Osteoblast (primary cell): ENCODE data around the gene DPF3. TPM values are rescaled to one million over a fixed set of nuclear protein-coding genes. Genes with fewer than 3 reads are reported as not detected.

Experiments
- DNase-seq: peaks from one replicate; pipeline ENCODE4 v3.0.0; 2011; ENCODE audit warnings: low spot score, mixed read lengths; ENCODE audit not compliant: insufficient read length; ENCODE audit errors: missing footprints
- H2AFZ ChIP-seq: 2 replicates; pipeline ENCODE4 v1.6.0; 2011; ENCODE audit warnings: mild to moderate bottlenecking, low read length
- H3K27ac ChIP-seq: 2 replicates; pipeline ENCODE4 v1.5.1; 2011; ENCODE audit warnings: mild to moderate bottlenecking, low read depth, low read length, moderate library complexity
- H3K27me3 ChIP-seq: 2 replicates; pipeline ENCODE4 v1.6.0; 2012; ENCODE audit warnings: mild to moderate bottlenecking, control low read depth, inconsistent platforms, low read length, moderate library complexity; ENCODE audit not compliant: insufficient read depth
- H3K36me3 ChIP-seq: 2 replicates; pipeline ENCODE4 v1.5.1; 2011; ENCODE audit warnings: mild to moderate bottlenecking, low read length, control low read depth, moderate library complexity; ENCODE audit not compliant: insufficient read depth
- H3K4me1 ChIP-seq: 2 replicates; pipeline ENCODE4 v1.5.1; 2011; ENCODE audit warnings: mild to moderate bottlenecking, low read length, control low read depth, moderate library complexity; ENCODE audit not compliant: insufficient read depth
- H3K4me2 ChIP-seq: 2 replicates; pipeline ENCODE4 v1.6.0; 2011; ENCODE audit warnings: mild to moderate bottlenecking, low read length; ENCODE audit not compliant: insufficient read depth
- H3K4me3 ChIP-seq: fragments of 200-600 bp; sonication (generic); 3 replicates; pipeline ENCODE4 v1.5.1; 2012; ENCODE audit warnings: mild to moderate bottlenecking, low read length, inconsistent platforms; ENCODE audit not compliant: insufficient read depth
- H3K79me2 ChIP-seq: 2 replicates; pipeline ENCODE4 v1.6.0; 2012; ENCODE audit warnings: mild to moderate bottlenecking, low read length, control low read depth, inconsistent platforms; ENCODE audit not compliant: insufficient read depth
- H3K9me3 ChIP-seq: 2 replicates; pipeline ENCODE4 v1.5.1; 2011; ENCODE audit warnings: low read depth, low read length, control low read depth
- H4K20me1 ChIP-seq: 2 replicates; pipeline ENCODE4 v1.6.0; 2012; ENCODE audit warnings: mild to moderate bottlenecking, low read length, control low read depth; ENCODE audit not compliant: insufficient read depth
- total RNA-seq: library from RNA; depleted of rRNA; stranded (reverse); fragments of >200 nt; gene quantifications from 2 replicates; pipeline ENCODE4 v1.2.3, GENCODE V29; 2012
- TF ChIP-seq, protein P1 (sequence below): IDR thresholded peaks from 2 replicates; pipeline ENCODE4 v1.5.1; 2011; ENCODE audit warnings: mild to moderate bottlenecking, low read depth, low read length, moderate library complexity; ENCODE audit errors: extremely low read depth

The DPF3 gene
- total RNA-seq, 1 donor = 1.8 TPM

DNA sequence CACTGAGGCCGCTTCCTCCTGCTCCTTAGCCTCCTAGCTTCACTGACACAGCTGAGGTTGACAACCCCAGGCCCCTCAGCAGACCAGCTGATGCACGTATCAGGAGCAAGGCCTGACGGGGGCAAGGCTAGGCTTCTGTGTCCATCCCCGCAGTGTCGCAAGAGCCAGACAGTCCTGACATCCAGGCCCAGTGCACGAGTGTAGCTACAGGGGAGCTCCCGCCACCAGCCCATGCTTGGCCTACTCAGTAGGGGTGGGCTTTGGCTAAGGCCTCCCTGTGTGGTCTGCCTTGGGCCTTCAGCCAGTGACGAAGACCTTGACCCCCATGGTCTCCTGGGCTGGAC, 179.1 kb downstream of the DPF3 start:
- no peak overlapping the region for H3K27ac ChIP-seq
- no peaks in the 10 kb centered on the region for H3K36me3 ChIP-seq
- no peak overlapping the region for H2AFZ ChIP-seq
- H4K20me1 ChIP-seq = no peaks in the 10 kb centered on the region
- H3K9me3 ChIP-seq = no peaks in the 10 kb centered on the region
- no peaks in the 10 kb centered on the region for H3K27me3 ChIP-seq
- TF ChIP-seq, protein P1, sequence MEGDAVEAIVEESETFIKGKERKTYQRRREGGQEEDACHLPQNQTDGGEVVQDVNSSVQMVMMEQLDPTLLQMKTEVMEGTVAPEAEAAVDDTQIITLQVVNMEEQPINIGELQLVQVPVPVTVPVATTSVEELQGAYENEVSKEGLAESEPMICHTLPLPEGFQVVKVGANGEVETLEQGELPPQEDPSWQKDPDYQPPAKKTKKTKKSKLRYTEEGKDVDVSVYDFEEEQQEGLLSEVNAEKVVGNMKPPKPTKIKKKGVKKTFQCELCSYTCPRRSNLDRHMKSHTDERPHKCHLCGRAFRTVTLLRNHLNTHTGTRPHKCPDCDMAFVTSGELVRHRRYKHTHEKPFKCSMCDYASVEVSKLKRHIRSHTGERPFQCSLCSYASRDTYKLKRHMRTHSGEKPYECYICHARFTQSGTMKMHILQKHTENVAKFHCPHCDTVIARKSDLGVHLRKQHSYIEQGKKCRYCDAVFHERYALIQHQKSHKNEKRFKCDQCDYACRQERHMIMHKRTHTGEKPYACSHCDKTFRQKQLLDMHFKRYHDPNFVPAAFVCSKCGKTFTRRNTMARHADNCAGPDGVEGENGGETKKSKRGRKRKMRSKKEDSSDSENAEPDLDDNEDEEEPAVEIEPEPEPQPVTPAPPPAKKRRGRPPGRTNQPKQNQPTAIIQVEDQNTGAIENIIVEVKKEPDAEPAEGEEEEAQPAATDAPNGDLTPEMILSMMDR = no peak
- H3K4me1 ChIP-seq = peaks cover 3% of the 10 kb centered on the region
- no peaks in the 10 kb centered on the region for H3K79me2 ChIP-seq
- no peak overlapping the region for H3K4me3 ChIP-seq
- no peak for DNase-seq
- H3K4me2 ChIP-seq = no peak overlapping the region

- DNase-seq = no peak
- H4K20me1 ChIP-seq = no peaks in the 10 kb centered on the region
Observed at GRCh38 chr14:72714094-72714493, 179.8 kb downstream of the DPF3 start.

GRCh38 chr14:72711936-72712335, 182.0 kb downstream of the DPF3 start:
- TF ChIP-seq, protein P1 = no peak
- Histone ChIP-seq H3K27ac (no peak overlapping the region), H2AFZ (no peak overlapping the region)

More at GRCh38 chr14:72714094-72714493, 179.8 kb downstream of the DPF3 start:
- Histone ChIP-seq H3K4me2 (no peak overlapping the region), H2AFZ (no peak overlapping the region), H3K27ac (no peak overlapping the region), H3K4me3 (no peak overlapping the region), H3K79me2 (no peaks in the 10 kb centered on the region), H3K27me3 (no peaks in the 10 kb centered on the region), H3K36me3 (no peaks in the 10 kb centered on the region), H3K4me1 (peaks cover 3% of the 10 kb centered on the region), H3K9me3 (no peaks in the 10 kb centered on the region)
- TF ChIP-seq, protein P1 = no peak

GRCh38 chr14:72709916-72710611, 183.8 kb downstream of the DPF3 start:
- H4K20me1 ChIP-seq = no peaks in the 10 kb centered on the region
- no peak for DNase-seq
- H3K4me1 ChIP-seq = no peaks in the 10 kb centered on the region

More at GRCh38 chr14:72711936-72712335, 182.0 kb downstream of the DPF3 start:
- no peak overlapping the region for H3K4me2 ChIP-seq
- DNase-seq = no peak
- H3K4me3 ChIP-seq = no peak overlapping the region
- H3K27me3 ChIP-seq = no peaks in the 10 kb centered on the region
- H3K79me2 ChIP-seq = no peaks in the 10 kb centered on the region
- H4K20me1 ChIP-seq = no peaks in the 10 kb centered on the region
- peaks cover 3% of the 10 kb centered on the region for H3K4me1 ChIP-seq
- no peaks in the 10 kb centered on the region for H3K9me3 ChIP-seq
- no peaks in the 10 kb centered on the region for H3K36me3 ChIP-seq

More at GRCh38 chr14:72709916-72710611, 183.8 kb downstream of the DPF3 start:
- TF ChIP-seq, protein P1 = no peak
- Histone ChIP-seq H3K4me3 (no peak overlapping the region), H3K36me3 (no peaks in the 10 kb centered on the region), H3K9me3 (no peaks in the 10 kb centered on the region), H3K27ac (no peak overlapping the region), H2AFZ (no peak overlapping the region), H3K79me2 (no peaks in the 10 kb centered on the region), H3K27me3 (no peaks in the 10 kb centered on the region), H3K4me2 (no peak overlapping the region)
